RWPE1 (cell line): ENCODE data around the gene NPPC.
"Not testable (repeated sequence)": the region's sequence is repeated elsewhere in the genome, so short reads cannot be mapped to it uniquely, and the experiment has no call there.

Experiments
- CTCF ChIA-PET: fragments of 350-600 bp; sonication (Branson Sonifier 250); formaldehyde crosslinking; extraction: SDS; loops from one replicate; lab custom pipeline; 2021; lab: Yijun Ruan, JAX
- POLR2A ChIA-PET: fragments of 400-600 bp; formaldehyde crosslinking; extraction: SDS; loops from one replicate; lab custom pipeline; 2020; ENCODE audit warnings: antibody characterized with exemption; ENCODE audit not compliant: low non-redundant PET; lab: Yijun Ruan, JAX
- DNase-seq: peaks from one replicate; pipeline ENCODE4 v3.0.0; 2012; ENCODE audit warnings: low spot score
- H3K27ac ChIP-seq: fragments of 450-650 bp; 2 replicates; pipeline ENCODE4 v1.5.1; 2017
- TF ChIP-seq, protein P1 (sequence below): fragments of 450-650 bp; conservative IDR thresholded peaks from 2 replicates; pipeline ENCODE4 v1.5.1; 2017; ENCODE audit warnings: low read depth, mild to moderate bottlenecking

Gene NPPC

DNA sequence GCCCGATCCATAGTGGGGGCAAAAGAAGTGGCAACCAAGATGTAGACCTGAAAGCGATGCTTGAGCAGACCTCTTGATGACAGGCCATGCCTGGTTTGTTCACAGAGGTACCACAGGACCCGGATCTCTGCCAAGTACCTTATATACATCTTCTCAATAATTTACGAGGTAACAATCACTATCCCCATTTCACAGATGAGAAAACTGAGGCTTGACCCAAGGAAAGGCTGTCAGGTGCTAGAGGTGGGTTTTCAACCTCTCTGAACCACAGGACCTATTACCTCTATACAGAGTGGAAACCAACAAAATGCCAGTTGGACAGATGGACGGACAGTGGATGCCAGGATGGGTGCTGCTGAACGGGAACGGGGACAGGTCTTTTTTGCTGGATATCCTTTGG lies 21.5 kb upstream of the NPPC start:
- H3K27ac ChIP-seq, result no peak overlapping the region
- TF ChIP-seq, protein P1, sequence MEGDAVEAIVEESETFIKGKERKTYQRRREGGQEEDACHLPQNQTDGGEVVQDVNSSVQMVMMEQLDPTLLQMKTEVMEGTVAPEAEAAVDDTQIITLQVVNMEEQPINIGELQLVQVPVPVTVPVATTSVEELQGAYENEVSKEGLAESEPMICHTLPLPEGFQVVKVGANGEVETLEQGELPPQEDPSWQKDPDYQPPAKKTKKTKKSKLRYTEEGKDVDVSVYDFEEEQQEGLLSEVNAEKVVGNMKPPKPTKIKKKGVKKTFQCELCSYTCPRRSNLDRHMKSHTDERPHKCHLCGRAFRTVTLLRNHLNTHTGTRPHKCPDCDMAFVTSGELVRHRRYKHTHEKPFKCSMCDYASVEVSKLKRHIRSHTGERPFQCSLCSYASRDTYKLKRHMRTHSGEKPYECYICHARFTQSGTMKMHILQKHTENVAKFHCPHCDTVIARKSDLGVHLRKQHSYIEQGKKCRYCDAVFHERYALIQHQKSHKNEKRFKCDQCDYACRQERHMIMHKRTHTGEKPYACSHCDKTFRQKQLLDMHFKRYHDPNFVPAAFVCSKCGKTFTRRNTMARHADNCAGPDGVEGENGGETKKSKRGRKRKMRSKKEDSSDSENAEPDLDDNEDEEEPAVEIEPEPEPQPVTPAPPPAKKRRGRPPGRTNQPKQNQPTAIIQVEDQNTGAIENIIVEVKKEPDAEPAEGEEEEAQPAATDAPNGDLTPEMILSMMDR, result no peak
- no peak for DNase-seq
- ChIA-PET CTCF (interaction anchor here (0.6 to 0.7 kb wide), 2 partner anchors 45 to 166 kb away, joined by 4 read pairs; no protein-coding TSS in a partner anchor), POLR2A (no interaction called here)

DNA sequence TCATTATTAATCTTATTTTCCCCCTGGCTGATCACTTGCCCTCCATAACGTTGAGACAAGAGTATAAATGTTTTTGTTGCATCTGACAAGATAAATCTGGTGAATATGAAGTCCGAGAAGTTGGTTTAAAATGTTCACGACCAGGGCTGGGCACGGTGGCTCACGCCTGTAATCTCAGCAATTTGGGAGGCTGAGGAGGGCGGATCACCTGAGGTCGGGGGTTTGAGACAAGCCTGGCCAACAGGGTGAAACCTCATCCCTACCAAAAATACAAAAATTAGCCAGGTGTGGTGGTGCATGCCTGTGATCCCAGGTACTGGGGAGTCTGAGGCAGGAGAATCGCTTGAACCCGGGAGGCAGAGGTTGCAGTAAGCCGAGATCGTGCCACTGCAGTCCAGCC lies 20.9 kb upstream of the NPPC start:
- DNase-seq, POLR2A ChIA-PET, H3K27ac ChIP-seq: not testable (repeated sequence)
- CTCF ChIA-PET, result interaction anchor here (0.6 kb wide), 1 partner anchor 46 kb away, joined by 4 read pairs; no protein-coding TSS in a partner anchor

DNA sequence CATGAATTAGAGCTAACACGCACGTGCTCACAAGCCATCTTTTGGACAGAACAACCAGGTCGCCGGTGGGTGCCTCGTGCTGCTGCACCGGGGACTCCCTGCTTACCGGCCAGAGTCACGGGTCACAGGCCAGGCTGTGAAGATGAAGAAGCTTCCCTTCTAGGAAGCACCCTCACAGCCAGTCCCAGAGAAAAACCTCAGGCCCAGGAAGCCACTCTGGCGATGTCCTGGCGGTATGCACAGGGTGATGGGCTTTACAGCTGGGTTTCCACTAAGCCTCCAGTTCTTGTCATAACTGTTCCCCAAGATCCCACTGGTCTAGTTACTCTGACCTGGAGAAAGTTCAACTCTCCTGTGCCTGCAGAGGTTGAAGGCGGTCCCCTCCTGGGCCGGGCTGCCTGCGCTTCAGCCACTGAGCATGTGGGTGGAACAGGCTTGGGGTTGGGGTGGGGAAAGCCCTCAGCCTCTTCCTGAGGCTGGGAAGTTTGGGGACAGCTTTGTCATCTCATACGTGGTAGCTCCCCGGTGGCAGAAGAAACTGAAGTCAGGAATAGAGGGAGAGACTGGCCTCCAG lies 20.1 kb upstream of the NPPC start:
- ChIA-PET CTCF (interaction anchor here (0.7 kb wide), 1 partner anchor 76 kb away, joined by 3 read pairs; no protein-coding TSS in a partner anchor), POLR2A (no interaction called here)
- no peak overlapping the region for H3K27ac ChIP-seq
- TF ChIP-seq, protein P1, result no peak
- no peak for DNase-seq

DNA sequence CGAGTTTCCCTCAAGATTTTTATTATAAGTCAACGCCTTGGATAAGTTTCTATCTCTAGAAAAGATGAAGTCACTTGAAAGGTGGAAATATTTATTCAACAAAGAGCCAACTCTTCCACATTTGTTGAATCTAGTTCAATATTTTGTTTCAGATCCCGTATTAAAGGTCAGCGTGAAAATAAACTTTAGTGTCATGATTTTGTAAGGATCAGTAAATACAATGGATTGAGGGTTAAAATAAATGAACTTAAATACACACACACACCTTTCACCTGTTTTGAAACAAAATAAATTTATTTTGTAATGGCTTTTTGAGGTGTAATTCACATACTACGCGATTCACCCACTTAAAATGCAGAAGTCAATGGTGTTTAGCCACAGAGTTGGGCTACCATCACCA lies 16.0 kb upstream of the NPPC start:
- ChIA-PET CTCF (no interaction called here), POLR2A (no interaction called here)
- TF ChIP-seq, protein P1, result no peak
- H3K27ac ChIP-seq, result no peak overlapping the region
- DNase-seq, result no peak

DNA sequence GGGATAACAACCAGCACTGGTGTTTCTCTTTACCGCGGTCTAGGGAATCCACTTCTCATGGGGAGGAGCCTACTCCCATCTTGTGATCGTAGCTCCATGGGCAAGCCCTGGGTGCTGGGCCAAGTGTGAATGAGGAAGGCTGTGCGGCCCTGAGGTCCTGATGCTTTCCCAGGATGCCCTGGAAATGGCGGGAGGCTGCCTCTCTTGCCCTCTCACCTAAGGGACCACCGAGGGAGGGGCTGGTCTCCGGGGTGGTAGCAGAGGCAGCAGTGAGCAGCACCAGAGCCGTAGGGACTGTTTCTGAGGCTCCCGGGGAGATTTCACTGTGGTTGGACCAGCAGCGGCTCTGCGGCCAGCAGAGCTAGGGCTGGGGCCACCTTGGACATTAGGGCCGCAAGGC lies 15.5 kb upstream of the NPPC start:
- TF ChIP-seq, protein P1, result no peak
- no peak for DNase-seq
- no peak overlapping the region for H3K27ac ChIP-seq
- POLR2A ChIA-PET, result no interaction called here
- CTCF ChIA-PET, result no interaction called here

DNA sequence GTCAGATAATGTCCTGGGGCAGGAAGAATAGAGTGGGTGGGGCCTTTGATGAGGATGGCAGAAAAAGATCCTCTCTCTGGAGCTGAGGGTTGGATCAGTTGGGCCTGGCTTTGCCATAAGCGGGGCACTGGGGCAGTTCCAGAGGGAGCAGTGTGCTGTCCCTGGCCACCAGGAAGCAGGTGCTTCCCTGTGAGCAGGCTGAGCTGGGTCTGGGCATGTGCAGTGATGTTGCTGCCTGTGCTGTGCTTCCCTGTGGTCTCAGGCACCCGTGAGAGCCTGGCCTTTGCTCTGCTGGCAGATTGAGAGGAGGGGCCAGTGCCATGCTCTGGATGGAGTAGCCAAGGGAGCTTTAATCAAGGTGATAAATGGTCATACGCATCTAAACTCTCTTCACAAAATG lies 14.6 kb upstream of the NPPC start:
- no peak for DNase-seq
- TF ChIP-seq, protein P1, result no peak
- no peak overlapping the region for H3K27ac ChIP-seq
- ChIA-PET CTCF (no interaction called here), POLR2A (no interaction called here)

DNA sequence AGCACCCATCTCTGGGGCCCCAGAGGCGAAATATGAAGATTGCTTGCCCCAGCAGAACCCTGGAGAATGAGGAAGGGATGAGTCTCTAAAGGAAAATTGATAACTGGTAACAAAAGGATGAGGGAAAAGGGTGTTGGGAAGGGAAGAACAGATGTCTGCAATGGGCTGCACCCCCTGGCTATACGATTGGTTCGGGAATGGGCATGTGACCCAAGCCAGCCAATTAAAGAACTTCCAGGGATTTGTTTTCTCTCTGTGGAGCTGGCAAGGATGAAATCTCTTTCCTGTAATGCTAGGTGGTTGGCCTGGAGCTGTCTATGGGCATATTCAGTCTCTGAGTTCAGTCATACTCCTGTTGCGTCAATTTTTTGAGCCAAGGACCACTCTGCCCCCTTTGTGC lies 12.8 kb upstream of the NPPC start:
- TF ChIP-seq, protein P1, result no peak
- H3K27ac ChIP-seq, result no peak overlapping the region
- no peak for DNase-seq
- POLR2A ChIA-PET, result no interaction called here
- CTCF ChIA-PET, result no interaction called here
